AG08396 (cell line): ENCODE results near the gene ST3GAL5.
"Not testable (repeated sequence)": the region's sequence is repeated elsewhere in the genome, so short reads cannot be mapped to it uniquely, and the experiment has no call there.

Experiments
- DNase-seq: peaks from one replicate; pipeline ENCODE4 v3.0.0; 2012; ENCODE audit warnings: low spot score, mixed read lengths

The ST3GAL5 gene

GRCh38 chr2:85917887-85918795 lies 29.4 kb upstream of the ST3GAL5 start:
- DNase-seq = no peak

GRCh38 chr2:85915606-85916303 lies 27.0 kb upstream of the ST3GAL5 start:
- peak; percentile 17 for DNase-seq

- DNase-seq = no peak
These were observed 26.1 kb upstream of the ST3GAL5 start for GRCh38 chr2:85914922-85915321.

- no peak for DNase-seq
These were observed 25.4 kb upstream of the ST3GAL5 start for GRCh38 chr2:85913884-85914881.

GRCh38 chr2:85911814-85912692 lies 23.3 kb upstream of the ST3GAL5 start:
- DNase-seq = peak; percentile 42

GRCh38 chr2:85911097-85911496 lies 22.3 kb upstream of the ST3GAL5 start:
- no peak for DNase-seq

GRCh38 chr2:85909005-85909404 lies 20.2 kb upstream of the ST3GAL5 start:
- DNase-seq = no peak

GRCh38 chr2:85908506-85908905 lies 19.7 kb upstream of the ST3GAL5 start:
- DNase-seq = no peak

GRCh38 chr2:85907671-85908157 lies 18.9 kb upstream of the ST3GAL5 start:
- DNase-seq = no peak

GRCh38 chr2:85906748-85907147 lies 18.0 kb upstream of the ST3GAL5 start:
- no peak for DNase-seq

- no peak for DNase-seq
These were observed 17.1 kb upstream of the ST3GAL5 start for GRCh38 chr2:85905891-85906290.

- no peak for DNase-seq
These were observed 16.4 kb upstream of the ST3GAL5 start for GRCh38 chr2:85905187-85905666.

GRCh38 chr2:85903849-85904248 lies 15.1 kb upstream of the ST3GAL5 start:
- DNase-seq = no peak

- peak; percentile 42 for DNase-seq
These were observed 13.7 kb upstream of the ST3GAL5 start for GRCh38 chr2:85902496-85902895.

- DNase-seq = no peak
These were observed 12.4 kb upstream of the ST3GAL5 start for GRCh38 chr2:85901155-85901554.

- no peak for DNase-seq
These were observed 11.6 kb upstream of the ST3GAL5 start for GRCh38 chr2:85900366-85900765.

GRCh38 chr2:85899849-85900248 lies 11.1 kb upstream of the ST3GAL5 start:
- no peak for DNase-seq

GRCh38 chr2:85899284-85899683 lies 10.5 kb upstream of the ST3GAL5 start:
- no peak for DNase-seq

GRCh38 chr2:85898881-85899280 lies 10.1 kb upstream of the ST3GAL5 start:
- DNase-seq = no peak

GRCh38 chr2:85894554-85895278 lies 5.9 kb upstream of the ST3GAL5 start:
- DNase-seq = not testable (repeated sequence)
